Measurements from ENCODE around the gene PRMT7. TPM values are rescaled to one million over a fixed set of nuclear protein-coding genes. Genes with fewer than 3 reads are reported as not detected.

PRMT7 gene
- total and polyA plus RNA-seq, 2 donors from 2014 or later: 20.4 to 33.7 TPM

GRCh38 chr16:68283801-68284598 is 26.8 kb upstream of the PRMT7 start:
- no peak overlapping the region for H3K4me3 ChIP-seq (ENCODE audit: low read length in 3 of 3)
- no peaks in the 10 kb centered on the region for H3K9me3 ChIP-seq (ENCODE audit: control insufficient read depth in 2 of 3, insufficient read depth in 1 of 3, low read length in 3 of 3)
- H3K27me3 ChIP-seq (ENCODE audit: control insufficient read depth, insufficient read depth, low read length): no peaks in the 10 kb centered on the region
- H3K36me3 ChIP-seq (ENCODE audit: control insufficient read depth in 2 of 3, insufficient read depth in 3 of 3, low read length in 3 of 3): peaks cover 0 to 3% (median 3%) of the 10 kb centered on the region in 3 donors
- no peak for FAIRE-seq
- TF ChIP-seq CTCF (IDR thresholded peaks at IDR 0.05; ENCODE audit: borderline replicate concordance, extremely low read depth, insufficient read depth): no peak
- H3K4me1 ChIP-seq (ENCODE audit: control insufficient read depth in 2 of 3, insufficient read depth in 2 of 3, low read depth in 1 of 3, low read length in 3 of 3): peaks cover 0 to 21% (median 8%) of the 10 kb centered on the region in 3 donors
- H3K27ac ChIP-seq (ENCODE audit: low read depth in 2 of 2, low read length in 2 of 2): peak overlapping the region in 1 of 2 donors; percentile 36
- intact Hi-C loops (cut with DNase I): no loop called here
- no peak overlapping the region for H3K9ac ChIP-seq (ENCODE audit: low read length in 3 of 3)
- DNase-seq: peak in 1 of 5 donors; percentile 66

DNA sequence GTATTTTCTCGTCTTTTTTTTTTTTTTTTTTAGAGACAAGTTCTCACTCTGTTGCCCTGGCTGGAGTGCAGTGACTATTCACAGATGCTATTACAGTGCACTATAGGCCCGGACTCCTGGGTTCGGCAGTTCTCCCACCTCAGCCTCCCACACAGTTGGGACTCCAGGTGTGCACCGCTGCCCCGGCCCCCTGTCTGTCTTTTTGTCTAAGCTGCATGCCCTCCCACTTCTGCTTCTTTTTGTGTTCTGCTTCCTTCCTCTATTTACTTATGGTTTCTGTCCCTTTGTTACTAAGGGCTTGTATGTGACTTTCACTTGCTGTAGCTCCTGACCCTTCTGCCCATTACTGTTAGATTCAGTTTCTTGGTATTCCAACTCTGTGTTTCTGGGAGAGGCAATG is 26.0 kb upstream of the PRMT7 start:
- peaks cover 0 to 3% (median 3%) of the 10 kb centered on the region in 3 donors for H3K36me3 ChIP-seq (ENCODE audit: control insufficient read depth in 2 of 3, insufficient read depth in 3 of 3, low read length in 3 of 3)
- H3K27me3 ChIP-seq (ENCODE audit: control insufficient read depth, insufficient read depth, low read length): no peaks in the 10 kb centered on the region
- DNase-seq (no peak), FAIRE-seq (no peak)
- no peak for TF ChIP-seq CTCF (IDR thresholded peaks at IDR 0.05; ENCODE audit: borderline replicate concordance, extremely low read depth, insufficient read depth)
- no peaks in the 10 kb centered on the region for H3K9me3 ChIP-seq (ENCODE audit: control insufficient read depth in 2 of 3, insufficient read depth in 1 of 3, low read length in 3 of 3)
- peaks cover 0 to 24% (median 5%) of the 10 kb centered on the region in 3 donors for H3K4me1 ChIP-seq (ENCODE audit: control insufficient read depth in 2 of 3, insufficient read depth in 2 of 3, low read depth in 1 of 3, low read length in 3 of 3)
- no peak overlapping the region for H3K4me3 ChIP-seq (ENCODE audit: low read length in 3 of 3)
- no peak overlapping the region for H3K27ac ChIP-seq (ENCODE audit: low read depth in 2 of 2, low read length in 2 of 2)
- intact Hi-C loops (cut with DNase I): no loop called here
- H3K9ac ChIP-seq (ENCODE audit: low read length in 3 of 3): no peak overlapping the region

DNA sequence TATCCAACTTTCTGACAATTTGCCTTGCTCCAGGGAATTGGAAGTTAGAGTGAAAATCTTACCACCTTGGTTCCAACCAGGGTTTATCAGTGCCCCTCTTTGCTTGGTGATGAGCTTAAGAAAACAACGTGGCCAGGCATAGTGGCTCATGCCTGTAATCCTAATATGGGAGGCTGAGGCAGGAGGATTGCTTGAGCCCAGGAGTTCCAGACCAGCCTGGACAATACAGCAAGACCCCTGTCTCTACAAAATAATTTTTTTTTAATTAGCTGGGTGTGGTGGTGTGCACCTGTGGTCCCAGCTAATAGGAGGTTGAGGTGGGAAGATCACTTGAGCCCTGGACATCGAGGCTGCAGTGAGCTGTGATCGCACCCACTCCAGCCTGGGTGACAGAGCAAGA is 25.1 kb upstream of the PRMT7 start:
- FAIRE-seq: no peak
- peaks cover 0 to 28% (median 4%) of the 10 kb centered on the region in 3 donors for H3K4me1 ChIP-seq (ENCODE audit: control insufficient read depth in 2 of 3, insufficient read depth in 2 of 3, low read depth in 1 of 3, low read length in 3 of 3)
- H3K27ac ChIP-seq (ENCODE audit: low read depth in 2 of 2, low read length in 2 of 2): no peak overlapping the region

More for the DNA sequence above, 25.1 kb upstream of the PRMT7 start:
- TF ChIP-seq CTCF (IDR thresholded peaks at IDR 0.05; ENCODE audit: borderline replicate concordance, extremely low read depth, insufficient read depth): no peak
- H3K27me3 ChIP-seq (ENCODE audit: control insufficient read depth, insufficient read depth, low read length): no peaks in the 10 kb centered on the region
- no peak overlapping the region for H3K4me3 ChIP-seq (ENCODE audit: low read length in 3 of 3)
- no peaks in the 10 kb centered on the region for H3K9me3 ChIP-seq (ENCODE audit: control insufficient read depth in 2 of 3, insufficient read depth in 1 of 3, low read length in 3 of 3)
- no peak overlapping the region for H3K9ac ChIP-seq (ENCODE audit: low read length in 3 of 3)
- DNase-seq: no peak
- H3K36me3 ChIP-seq (ENCODE audit: control insufficient read depth in 2 of 3, insufficient read depth in 3 of 3, low read length in 3 of 3): peaks cover 0 to 3% (median 3%) of the 10 kb centered on the region in 3 donors
- intact Hi-C loops (cut with DNase I): no loop called here
